ENCODE data around the gene STMN1. TPM values are rescaled to one million over a fixed set of nuclear protein-coding genes. Genes with fewer than 3 reads are reported as not detected.
A peak's percentile ranks its signal among the peaks of the same experiment; 100 is the strongest.

The STMN1 gene
- total and polyA plus RNA-seq, 2 of the 8 experiments (the other 6 are each of a cell fraction or from before 2014, with no cell fraction given): 116 to 564 TPM

DNA sequence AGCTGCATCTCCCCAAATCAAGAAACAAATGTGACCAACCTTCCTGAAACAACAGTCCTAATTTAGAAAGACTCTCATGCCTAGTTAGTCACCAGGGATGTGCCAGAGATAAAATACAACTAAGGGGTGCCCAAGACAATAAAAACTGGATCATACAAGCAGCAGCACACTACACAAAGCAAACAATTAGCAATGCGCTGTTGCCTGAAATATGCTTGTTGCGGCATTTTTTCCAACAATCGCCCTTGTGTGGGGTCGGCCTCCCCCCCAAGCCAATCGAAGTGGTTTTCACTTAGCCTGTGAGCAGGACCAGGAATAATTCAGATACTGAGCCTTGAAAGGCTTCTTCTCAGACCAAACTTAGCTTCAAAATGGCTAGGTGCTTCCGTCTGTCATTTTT, 1.4 kb upstream of the STMN1 start:
- Histone ChIP-seq H3K4ac (replicated peaks; ENCODE audit: insufficient read length, low read depth, low read length) (no peak overlapping the region), H4K5ac (ENCODE audit: insufficient read length, low read depth, low read length) (no peak overlapping the region), H3K9me3 (ENCODE audit: insufficient read depth in 2 of 2, low read depth in 1 of 2, low read length in 1 of 2) (no peaks in the 10 kb centered on the region), H3K4me1 (replicated peaks in 1 of 4; ENCODE audit: control insufficient read depth in 3 of 4, insufficient read depth in 4 of 4, low read length in 3 of 4) (peaks cover 5 to 9% (median 8%) of the 10 kb centered on the region in 4 experiments; a peak in 6 of 7 replicates), H3K27ac (ENCODE audit: low read depth, low read length) (no peak overlapping the region), H4K8ac (ENCODE audit: extremely low read depth, insufficient read depth, low read length) (no peak overlapping the region), H2BK5ac (ENCODE audit: low read depth, low read length) (no peak overlapping the region), H3K27me3 (replicated peaks in 1 of 4; ENCODE audit: control insufficient read depth in 3 of 4, extremely low read depth in 1 of 4, insufficient read depth in 3 of 4, low read length in 3 of 4) (no peaks in the 10 kb centered on the region), H3K4me3 (ENCODE audit: extremely low read depth in 1 of 4, insufficient read depth in 2 of 4, low read depth in 3 of 4, low read length in 4 of 4) (no peak overlapping the region), H2AK5ac (ENCODE audit: low read depth, low read length) (no peak overlapping the region), H2AFZ (ENCODE audit: low read length) (0 out of 2 replicates have a peak overlapping the region, but pooled peaks have one; percentile 7), H3K79me1 (ENCODE audit: low read depth, low read length) (no peaks in the 10 kb centered on the region), H3K23ac (ENCODE audit: insufficient read length) (no peak overlapping the region), H3K14ac (ENCODE audit: insufficient read length) (no peak overlapping the region), H3K36me3 (ENCODE audit: control insufficient read depth in 2 of 4, insufficient read depth in 4 of 4, low read length in 3 of 4) (peaks cover 5 to 13% (median 9%) of the 10 kb centered on the region in 4 experiments; a peak in 7 of 8 replicates), H2BK15ac (ENCODE audit: low read length) (no peak overlapping the region), H3K79me2 (ENCODE audit: control insufficient read depth in 1 of 2, insufficient read depth in 2 of 2, low read length in 2 of 2) (peaks cover 15 to 27% of the 10 kb centered on the region in 2 experiments), H3K56ac (replicated peaks; ENCODE audit: insufficient read length, low read depth, low read length) (no peak overlapping the region), H4K91ac (replicated peaks; ENCODE audit: insufficient read length, low read length) (no peak overlapping the region), H3K9ac (replicated peaks in 1 of 4; ENCODE audit: extremely low read depth in 1 of 4, low read depth in 3 of 4, low read length in 3 of 4) (no peak overlapping the region), H4K20me1 (replicated peaks in 1 of 2; ENCODE audit: control insufficient read depth in 1 of 2, insufficient read depth in 2 of 2, low read length in 2 of 2) (peaks cover 0 to 5% of the 10 kb centered on the region in 2 experiments), H3K18ac (ENCODE audit: extremely low read depth, low read length) (0 out of 2 replicates have a peak overlapping the region, but pooled peaks have one; percentile 15), H3K4me2 (ENCODE audit: insufficient read depth in 1 of 2, low read depth in 2 of 2, low read length in 2 of 2) (peak overlapping the region in 1 of 2 experiments; percentile 76; a peak in 1 of 4 replicates), H2BK20ac (ENCODE audit: low read length) (no peak overlapping the region), H3K23me2 (ENCODE audit: low read depth, low read length) (peaks cover 8% of the 10 kb centered on the region; the same call in 1 of the 2 replicates), H2BK120ac (replicated peaks; ENCODE audit: low read depth, low read length) (no peak overlapping the region), H2BK12ac (ENCODE audit: low read depth, low read length) (no peak overlapping the region)
- no peak for DNase-seq (ENCODE audit: low read depth in 1 of 2, low spot score in 2 of 2)
- FAIRE-seq: no peak
- ChIA-PET POLR2A (ENCODE audit: partially characterized antibody) (interaction anchor here (0.8 to 6.4 kb wide), 12 partner anchors 10 to 199 kb away, joined by 3 to 51 read pairs (median 4); partner anchors contain the start of gene PAFAH2), CTCF (ENCODE audit: partially characterized antibody) (interaction anchor here (1.0 to 16.4 kb wide), 5 partner anchors 9 to 103 kb away, joined by 3 to 330 read pairs (median 6); partner anchors contain the start of gene PAFAH2)
- 96% methylated on average over 6 of the region's 6 CpGs; no CpG with 5 or more reads in 1 of the 2 experiments for WGBS, 2 experiments (ENCODE audit: extremely low coverage in 1 of 2, insufficient coverage in 1 of 2, insufficient read length in 1 of 2, insufficient replicate concordance in 2 of 2, low coverage in 1 of 2, low lambda C conversion rate in 2 of 2, missing lambda C conversion rate in 1 of 2)
- TF ChIP-seq BRCA1 (IDR thresholded peaks at IDR 0.05; ENCODE audit: low read depth, low read length): no peak
- no peak for TF ChIP-seq SIN3A (conservative IDR thresholded peaks at IDR 0.05 in 1 of 2, IDR thresholded peaks at IDR 0.05 in 1 of 2; ENCODE audit: low read depth in 1 of 2, low read length in 2 of 2)
- TF ChIP-seq, protein P1, sequence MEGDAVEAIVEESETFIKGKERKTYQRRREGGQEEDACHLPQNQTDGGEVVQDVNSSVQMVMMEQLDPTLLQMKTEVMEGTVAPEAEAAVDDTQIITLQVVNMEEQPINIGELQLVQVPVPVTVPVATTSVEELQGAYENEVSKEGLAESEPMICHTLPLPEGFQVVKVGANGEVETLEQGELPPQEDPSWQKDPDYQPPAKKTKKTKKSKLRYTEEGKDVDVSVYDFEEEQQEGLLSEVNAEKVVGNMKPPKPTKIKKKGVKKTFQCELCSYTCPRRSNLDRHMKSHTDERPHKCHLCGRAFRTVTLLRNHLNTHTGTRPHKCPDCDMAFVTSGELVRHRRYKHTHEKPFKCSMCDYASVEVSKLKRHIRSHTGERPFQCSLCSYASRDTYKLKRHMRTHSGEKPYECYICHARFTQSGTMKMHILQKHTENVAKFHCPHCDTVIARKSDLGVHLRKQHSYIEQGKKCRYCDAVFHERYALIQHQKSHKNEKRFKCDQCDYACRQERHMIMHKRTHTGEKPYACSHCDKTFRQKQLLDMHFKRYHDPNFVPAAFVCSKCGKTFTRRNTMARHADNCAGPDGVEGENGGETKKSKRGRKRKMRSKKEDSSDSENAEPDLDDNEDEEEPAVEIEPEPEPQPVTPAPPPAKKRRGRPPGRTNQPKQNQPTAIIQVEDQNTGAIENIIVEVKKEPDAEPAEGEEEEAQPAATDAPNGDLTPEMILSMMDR (IDR thresholded peaks at IDR 0.05; ENCODE audit: control extremely low read depth in 1 of 3, insufficient read depth in 1 of 3, low read depth in 1 of 3, low read length in 3 of 3): no peak
- no peak for TF ChIP-seq RXRA (IDR thresholded peaks at IDR 0.05; ENCODE audit: insufficient read depth, low read depth, low read length)
- TF ChIP-seq TAF1 (IDR thresholded peaks at IDR 0.05; ENCODE audit: low read depth, low read length): no peak
- no peak for TF ChIP-seq YY1 (IDR thresholded peaks at IDR 0.05; ENCODE audit: low read depth, low read length)
- TF ChIP-seq CHD1 (IDR thresholded peaks at IDR 0.05; ENCODE audit: low read depth, low read length): no peak
- no peak for TF ChIP-seq POLR2A (IDR thresholded peaks at IDR 0.05; ENCODE audit: control extremely low read depth in 1 of 2, low read depth in 2 of 2, low read length in 2 of 2)
- TF ChIP-seq MAFK (IDR thresholded peaks at IDR 0.05; ENCODE audit: low read depth, low read length): no peak
- no peak for TF ChIP-seq TCF12 (IDR thresholded peaks at IDR 0.05; ENCODE audit: low read depth, low read length)
- TF ChIP-seq CBX8 (IDR thresholded peaks at IDR 0.05; ENCODE audit: borderline replicate concordance, low read depth, low read length): no peak

Data from H1 (cell line).